ENCODE measurements around the gene COL18A1.

GRCh38 chr21:45410865-45411809, 6.2 kb downstream of the COL18A1 start:
- TF ChIP-seq FOXA1 (IDR thresholded peaks at IDR 0.05) (no peak), ARNT (IDR thresholded peaks at IDR 0.05) (no peak), SP1 (IDR thresholded peaks at IDR 0.05) (no peak), CTBP1 (IDR thresholded peaks at IDR 0.05; ENCODE audit: borderline replicate concordance) (no peak), ELF4 (IDR thresholded peaks at IDR 0.05) (no peak)

Measured in HEK293T (cell line).